SU-DHL-6 (cell line): Measurements from ENCODE around the gene NPHP4.

Experiments used
- H2AFZ ChIP-seq: fragments of 200-600 bp; sonication (generic); 2 replicates; pipeline ENCODE4 v1.6.1; 2014; ENCODE audit warnings: low read depth, mild to moderate bottlenecking, moderate library complexity, mixed read lengths, antibody characterized with exemption, low read length; ENCODE audit not compliant: severe bottlenecking
- H3F3A ChIP-seq: fragments of 200-600 bp; shearing (Covaris generic); 2 replicates; pipeline ENCODE4 v1.6.0; 2016; ENCODE audit warnings: antibody characterized with exemption, mild to moderate bottlenecking; ENCODE audit not compliant: insufficient read depth
- H3K27ac ChIP-seq: fragments of 200-600 bp; sonication (generic); 2 replicates; pipeline ENCODE4 v1.5.1; 2016; ENCODE audit warnings: low read depth, mild to moderate bottlenecking, low read length, moderate library complexity, mixed read lengths
- H3K27me3 ChIP-seq: fragments of 200-600 bp; sonication (generic), shearing (Covaris generic); 2 replicates; pipeline ENCODE4 v1.6.0; 2014; ENCODE audit warnings: mild to moderate bottlenecking, low read length
- H3K36me3 ChIP-seq: fragments of 200-600 bp; sonication (generic); 2 replicates; pipeline ENCODE4 v1.6.1; 2014; ENCODE audit warnings: mild to moderate bottlenecking, low read length, mixed read lengths
- H3K4me2 ChIP-seq: fragments of 300-600, 200-600 bp; shearing (Covaris generic), sonication (generic); 2 replicates; pipeline ENCODE4 v1.6.0; 2014; ENCODE audit warnings: low read length, low read depth, mild to moderate bottlenecking; ENCODE audit not compliant: poor library complexity, severe bottlenecking
- H3K4me3 ChIP-seq: fragments of 200-600 bp; sonication (generic); 2 replicates; pipeline ENCODE4 v1.5.1; 2014; ENCODE audit warnings: antibody characterized with exemption, low read length, mild to moderate bottlenecking, mixed read lengths; ENCODE audit not compliant: insufficient read depth, poor library complexity, severe bottlenecking
- H3K79me2 ChIP-seq: fragments of 200-600 bp; sonication (generic); 2 replicates; pipeline ENCODE4 v1.6.1; 2014; ENCODE audit warnings: mild to moderate bottlenecking, low read length, moderate library complexity; ENCODE audit not compliant: insufficient read depth
- H3K9ac ChIP-seq: fragments of 200-600 bp; sonication (generic); 2 replicates; pipeline ENCODE4 v1.7.0; 2014; ENCODE audit warnings: mild to moderate bottlenecking, low read length
- H3K9me2 ChIP-seq: fragments of 200-600 bp; sonication (generic); replicated peaks from 2 replicates; pipeline ENCODE4 v1.6.1; 2014; ENCODE audit warnings: low read length; ENCODE audit not compliant: insufficient read depth
- H3K9me3 ChIP-seq: fragments of 200-600 bp; sonication (generic); 2 replicates; pipeline ENCODE4 v1.6.1; 2014; ENCODE audit warnings: low read length, mixed read lengths; ENCODE audit not compliant: insufficient read depth
- H4K20me1 ChIP-seq: fragments of 200-600 bp; sonication (generic); 2 replicates; pipeline ENCODE4 v1.6.1; 2014; ENCODE audit warnings: low read depth, mild to moderate bottlenecking, antibody characterized with exemption, low read length, moderate library complexity, mixed read lengths
- EZH2phosphoT487 ChIP-seq: fragments of 200-600 bp; sonication (generic), shearing (Covaris generic); conservative IDR thresholded peaks from 2 replicates; pipeline ENCODE4 v1.6.1; 2018; ENCODE audit warnings: mild to moderate bottlenecking, antibody characterized with exemption, low read length, moderate library complexity, mixed read lengths
- TF ChIP-seq, protein P1 (sequence below): fragments of 200-600 bp; sonication (generic); IDR thresholded peaks from one replicate; pipeline ENCODE4 v1.5.1; 2017; ENCODE audit warnings: antibody characterized with exemption, mild to moderate bottlenecking, low read length, moderate library complexity; ENCODE audit not compliant: insufficient read depth, poor library complexity, severe bottlenecking

NPHP4 gene

DNA sequence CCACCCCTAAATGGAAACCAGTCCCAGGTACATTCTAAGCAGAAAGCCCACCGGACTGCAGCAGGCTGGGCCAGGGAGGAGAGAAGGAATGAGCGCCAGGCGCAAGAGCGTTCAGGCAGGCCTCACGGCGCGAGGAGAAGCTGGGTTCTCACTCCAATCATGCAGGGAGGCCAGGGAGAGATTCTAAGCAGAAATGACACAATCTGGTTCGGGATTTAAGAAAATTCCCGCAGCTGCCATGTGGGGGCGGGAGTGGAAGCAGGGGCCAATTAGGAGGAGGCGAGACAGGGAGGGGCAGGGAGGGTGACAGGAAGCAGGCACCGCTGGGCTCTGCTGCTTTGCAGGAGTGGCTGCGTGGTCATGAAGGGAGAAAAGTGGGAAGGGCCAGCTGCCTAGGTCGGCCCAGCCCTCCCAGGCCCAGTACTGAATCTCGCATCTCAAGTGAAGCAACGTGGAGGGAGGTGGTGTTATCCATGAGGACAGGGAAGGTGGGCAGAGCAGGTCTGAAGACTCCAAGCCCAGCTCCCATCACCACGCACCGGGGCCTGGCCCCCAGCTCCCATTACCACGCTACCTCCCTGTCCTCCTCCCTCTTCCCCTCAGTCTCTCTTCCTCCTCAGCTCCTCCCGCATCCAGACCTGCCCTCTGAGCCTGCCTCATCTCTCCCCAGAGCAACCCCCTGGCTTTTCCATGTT, 11.8 kb downstream of the NPHP4 start:
- H3K27me3 ChIP-seq, result no peaks in the 10 kb centered on the region
- no peaks in the 10 kb centered on the region for H3K36me3 ChIP-seq
- H3K79me2 ChIP-seq, result no peaks in the 10 kb centered on the region
- no peak overlapping the region for H3K27ac ChIP-seq
- no peak for TF ChIP-seq EZH2phosphoT487
- TF ChIP-seq, protein P1, sequence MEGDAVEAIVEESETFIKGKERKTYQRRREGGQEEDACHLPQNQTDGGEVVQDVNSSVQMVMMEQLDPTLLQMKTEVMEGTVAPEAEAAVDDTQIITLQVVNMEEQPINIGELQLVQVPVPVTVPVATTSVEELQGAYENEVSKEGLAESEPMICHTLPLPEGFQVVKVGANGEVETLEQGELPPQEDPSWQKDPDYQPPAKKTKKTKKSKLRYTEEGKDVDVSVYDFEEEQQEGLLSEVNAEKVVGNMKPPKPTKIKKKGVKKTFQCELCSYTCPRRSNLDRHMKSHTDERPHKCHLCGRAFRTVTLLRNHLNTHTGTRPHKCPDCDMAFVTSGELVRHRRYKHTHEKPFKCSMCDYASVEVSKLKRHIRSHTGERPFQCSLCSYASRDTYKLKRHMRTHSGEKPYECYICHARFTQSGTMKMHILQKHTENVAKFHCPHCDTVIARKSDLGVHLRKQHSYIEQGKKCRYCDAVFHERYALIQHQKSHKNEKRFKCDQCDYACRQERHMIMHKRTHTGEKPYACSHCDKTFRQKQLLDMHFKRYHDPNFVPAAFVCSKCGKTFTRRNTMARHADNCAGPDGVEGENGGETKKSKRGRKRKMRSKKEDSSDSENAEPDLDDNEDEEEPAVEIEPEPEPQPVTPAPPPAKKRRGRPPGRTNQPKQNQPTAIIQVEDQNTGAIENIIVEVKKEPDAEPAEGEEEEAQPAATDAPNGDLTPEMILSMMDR, result no peak
- no peak overlapping the region for H3K4me2 ChIP-seq
- no peak overlapping the region for H3K4me3 ChIP-seq
- no peaks in the 10 kb centered on the region for H4K20me1 ChIP-seq
- H2AFZ ChIP-seq, result no peak overlapping the region
- no peaks in the 10 kb centered on the region for H3K9me3 ChIP-seq
- no peaks in the 10 kb centered on the region for H3K9me2 ChIP-seq
- no peak overlapping the region for H3K9ac ChIP-seq
- H3F3A ChIP-seq, result no peaks in the 10 kb centered on the region

DNA sequence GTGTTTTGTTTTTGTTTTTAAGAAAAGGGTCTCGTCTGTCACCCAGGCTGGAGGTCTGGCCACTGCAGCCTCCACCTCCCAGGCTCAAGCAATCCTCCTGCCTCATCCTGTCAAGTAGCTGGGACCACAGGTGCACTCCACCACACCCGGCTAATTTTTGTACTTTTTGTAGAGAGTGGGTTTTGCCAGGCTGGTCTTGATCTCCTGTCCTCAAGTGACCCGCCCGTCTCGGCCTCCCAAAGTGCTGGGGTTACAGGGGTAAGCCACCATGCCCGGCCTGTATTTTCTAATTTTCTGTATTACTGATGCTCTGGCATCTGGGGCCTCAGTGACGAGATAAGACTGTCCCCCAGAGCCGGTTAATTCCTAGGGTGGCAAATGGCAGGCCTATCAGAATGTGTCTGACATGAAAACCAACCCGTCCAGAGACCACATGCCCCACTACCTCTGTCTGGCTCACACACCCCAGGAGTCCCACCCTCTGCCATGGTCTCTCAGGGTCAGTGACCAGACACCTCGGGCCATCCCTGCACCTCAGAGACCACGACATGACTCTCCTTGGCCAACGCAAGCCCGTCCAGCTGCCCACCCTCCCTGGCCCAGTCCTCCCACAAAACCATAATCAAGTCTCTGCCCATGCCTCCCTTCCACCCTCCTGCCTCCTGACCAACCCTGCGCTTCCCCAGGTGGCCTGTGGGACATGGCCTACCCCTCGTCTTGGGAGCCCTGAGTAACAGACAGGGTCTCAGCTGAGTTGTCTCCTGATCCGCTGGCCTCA, 12.5 kb downstream of the NPHP4 start:
- no peak overlapping the region for H3K27ac ChIP-seq
- no peaks in the 10 kb centered on the region for H3F3A ChIP-seq
- H3K9ac ChIP-seq, result no peak overlapping the region
- no peaks in the 10 kb centered on the region for H4K20me1 ChIP-seq
- H3K27me3 ChIP-seq, result no peaks in the 10 kb centered on the region
- H3K9me2 ChIP-seq, result no peaks in the 10 kb centered on the region
- no peak overlapping the region for H3K4me2 ChIP-seq
- no peaks in the 10 kb centered on the region for H3K9me3 ChIP-seq
- H3K36me3 ChIP-seq, result no peaks in the 10 kb centered on the region
- H2AFZ ChIP-seq, result no peak overlapping the region
- TF ChIP-seq EZH2phosphoT487, result no peak
- TF ChIP-seq, protein P1, result no peak
- H3K79me2 ChIP-seq, result no peaks in the 10 kb centered on the region
- H3K4me3 ChIP-seq, result no peak overlapping the region

DNA sequence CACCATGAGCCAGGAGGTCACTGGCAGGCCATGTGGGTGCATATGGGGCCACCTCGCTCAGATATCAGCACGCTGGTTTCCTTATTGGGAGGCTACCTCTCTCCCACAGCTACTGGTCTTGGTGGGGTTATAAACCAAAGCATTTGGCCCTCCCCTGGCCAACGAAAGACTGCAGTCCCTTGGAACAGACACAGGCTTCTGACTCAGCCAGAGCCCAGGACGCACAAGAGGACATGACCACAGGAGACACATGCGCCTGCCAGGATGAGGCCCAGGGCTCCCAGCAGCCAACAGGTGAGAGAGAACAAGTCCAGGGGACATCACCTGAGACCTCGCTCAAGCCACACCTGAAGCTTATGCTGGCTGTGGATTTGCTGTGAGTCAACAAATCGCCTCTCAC, 13.8 kb downstream of the NPHP4 start:
- no peaks in the 10 kb centered on the region for H3K36me3 ChIP-seq
- H3K4me3 ChIP-seq, result no peak overlapping the region
- TF ChIP-seq, protein P1, result no peak
- no peak for TF ChIP-seq EZH2phosphoT487
- no peak overlapping the region for H3K27ac ChIP-seq
- no peaks in the 10 kb centered on the region for H3K9me2 ChIP-seq
- H2AFZ ChIP-seq, result no peak overlapping the region
- no peaks in the 10 kb centered on the region for H4K20me1 ChIP-seq
- H3K27me3 ChIP-seq, result no peaks in the 10 kb centered on the region
- no peaks in the 10 kb centered on the region for H3K9me3 ChIP-seq
- no peaks in the 10 kb centered on the region for H3K79me2 ChIP-seq
- no peak overlapping the region for H3K9ac ChIP-seq
- no peak overlapping the region for H3K4me2 ChIP-seq
- H3F3A ChIP-seq, result no peaks in the 10 kb centered on the region
